Breast epithelium (tissue), 3 donors: ENCODE results near the gene GJA4.

ENCODE experiments used
- POLR2A ChIP-seq: fragments of 450-650 bp; IDR thresholded peaks from one replicate; pipeline ENCODE4 v1.6.1; 2016; ENCODE audit warnings: antibody characterized with exemption, mild to moderate bottlenecking, moderate library complexity
- TF ChIP-seq, protein P1 (sequence below), 3 donors: fragments of 450-650 bp; IDR thresholded peaks; one replicate each; pipeline ENCODE4 v1.5.1; 2016 to 2017; ENCODE audit warnings: antibody characterized with exemption in 3 of 3, mild to moderate bottlenecking in 3 of 3, moderate library complexity in 3 of 3

DNA sequence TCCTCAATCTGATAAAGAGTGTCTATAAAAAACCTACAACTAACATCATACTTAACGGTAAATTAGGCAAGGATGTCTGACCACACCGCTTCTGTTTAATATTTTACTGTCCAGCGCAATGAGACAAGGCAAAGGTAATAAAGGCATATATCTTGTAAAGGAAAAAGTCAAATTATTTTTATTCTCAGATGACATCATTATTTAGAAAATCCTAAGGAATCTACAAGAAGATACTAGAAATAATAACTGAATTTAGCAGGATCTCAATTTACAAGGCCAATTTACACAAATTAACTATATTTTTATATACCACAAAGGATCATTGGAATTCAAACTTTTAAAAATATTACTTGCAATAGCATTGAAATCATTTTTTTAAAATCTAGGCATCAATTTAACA is 29.4 kb downstream of the GJA4 start:
- no peak for TF ChIP-seq POLR2A
- TF ChIP-seq, protein P1, sequence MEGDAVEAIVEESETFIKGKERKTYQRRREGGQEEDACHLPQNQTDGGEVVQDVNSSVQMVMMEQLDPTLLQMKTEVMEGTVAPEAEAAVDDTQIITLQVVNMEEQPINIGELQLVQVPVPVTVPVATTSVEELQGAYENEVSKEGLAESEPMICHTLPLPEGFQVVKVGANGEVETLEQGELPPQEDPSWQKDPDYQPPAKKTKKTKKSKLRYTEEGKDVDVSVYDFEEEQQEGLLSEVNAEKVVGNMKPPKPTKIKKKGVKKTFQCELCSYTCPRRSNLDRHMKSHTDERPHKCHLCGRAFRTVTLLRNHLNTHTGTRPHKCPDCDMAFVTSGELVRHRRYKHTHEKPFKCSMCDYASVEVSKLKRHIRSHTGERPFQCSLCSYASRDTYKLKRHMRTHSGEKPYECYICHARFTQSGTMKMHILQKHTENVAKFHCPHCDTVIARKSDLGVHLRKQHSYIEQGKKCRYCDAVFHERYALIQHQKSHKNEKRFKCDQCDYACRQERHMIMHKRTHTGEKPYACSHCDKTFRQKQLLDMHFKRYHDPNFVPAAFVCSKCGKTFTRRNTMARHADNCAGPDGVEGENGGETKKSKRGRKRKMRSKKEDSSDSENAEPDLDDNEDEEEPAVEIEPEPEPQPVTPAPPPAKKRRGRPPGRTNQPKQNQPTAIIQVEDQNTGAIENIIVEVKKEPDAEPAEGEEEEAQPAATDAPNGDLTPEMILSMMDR (IDR thresholded peaks at IDR 0.05), result no peak
